Caki2 (cell line): Measurements from ENCODE around the gene SNX27. TPM values are rescaled to one million over a fixed set of nuclear protein-coding genes. Genes with fewer than 3 reads are reported as not detected.
"Not testable (repeated sequence)": the region's sequence is repeated elsewhere in the genome, so short reads cannot be mapped to it uniquely, and the experiment has no call there.

Experiments
- DNase-seq: peaks from one replicate; pipeline ENCODE4 v3.0.0-alpha.2; 2015; ENCODE audit warnings: low read depth
- in situ Hi-C: cut with HindIII; loops from 2 replicates; pipeline ENCODE4 v1.10.0; 2016; ENCODE audit warnings: low sequenced_read_pairs, low pct_unique_long_range_greater_than_20kb, mixed read lengths
- total RNA-seq: library from RNA; depleted of rRNA; stranded (reverse); fragments of >200 nt; shearing (Covaris generic); gene quantifications from 2 replicates; pipeline ENCODE4 v1.2.3, GENCODE V29; 2014; ENCODE audit warnings: low replicate concordance; rRNA removed

SNX27 gene
- total RNA-seq, 1 experiment from 2014 or later, result 32.6 TPM

- in situ Hi-C loops, result no loop called here
- DNase-seq, result no peak
Measured at GRCh38 chr1:151729966-151730291, 118.1 kb downstream of the SNX27 start.

DNA sequence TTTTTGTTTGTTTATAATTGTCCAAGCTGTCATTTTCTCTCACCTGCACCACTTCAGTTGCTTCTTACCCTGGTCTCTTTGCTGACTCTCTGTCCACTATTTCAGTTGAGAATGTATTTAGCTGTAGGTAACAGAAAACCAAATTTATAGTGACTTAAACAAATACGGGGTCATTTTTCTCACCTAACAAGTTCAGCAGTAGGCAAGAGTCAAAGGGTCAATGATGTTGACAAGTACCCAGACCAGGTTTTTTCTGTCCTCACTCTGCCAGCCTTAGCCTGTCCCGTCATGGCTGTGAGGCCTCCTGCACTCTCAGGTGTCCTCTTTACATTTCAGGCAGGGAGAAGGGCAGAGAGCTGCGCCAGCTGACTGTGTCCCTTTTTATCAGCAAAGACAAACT lies 121.3 kb downstream of the SNX27 start:
- no peak for DNase-seq
- in situ Hi-C loops, result no loop called here

DNA sequence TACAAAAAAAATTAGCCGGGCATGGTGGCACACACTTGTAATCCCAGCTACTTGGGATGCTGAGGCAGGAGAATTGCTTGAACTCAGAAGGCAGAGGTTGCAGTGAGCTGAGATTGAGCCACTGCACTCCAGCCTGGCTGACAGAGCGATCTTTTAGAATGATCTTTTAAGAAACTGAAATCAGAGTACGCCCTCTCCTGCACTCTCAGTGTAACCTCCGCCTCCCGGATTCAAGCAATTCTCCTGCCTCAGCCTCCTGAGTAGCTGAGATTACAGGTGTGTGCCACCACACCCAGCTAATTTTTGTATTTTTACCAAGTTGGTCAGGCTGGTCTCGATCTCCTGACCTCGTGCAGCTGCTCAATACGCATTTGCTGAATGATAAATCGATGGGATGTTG lies 122.1 kb downstream of the SNX27 start:
- DNase-seq, in situ Hi-C loops: not testable (repeated sequence)

DNA sequence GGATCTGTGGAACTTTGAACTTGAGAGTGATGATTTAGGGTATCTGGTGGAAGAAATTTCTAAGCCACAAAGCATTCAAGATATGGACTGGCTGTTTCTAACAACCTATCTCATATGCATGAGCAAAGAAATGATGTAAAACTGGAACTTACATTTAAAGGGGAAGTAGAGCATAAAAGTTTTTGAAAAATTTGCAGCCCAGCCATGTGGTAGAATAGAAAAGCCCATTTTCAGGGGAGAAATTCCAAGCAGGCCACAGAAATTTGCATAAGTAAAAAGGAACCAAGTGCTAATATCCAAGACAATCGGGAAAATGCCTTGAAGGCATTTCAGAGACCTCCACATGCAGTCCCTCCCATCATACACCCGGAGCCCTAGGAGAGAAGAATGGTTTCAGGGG lies 125.2 kb downstream of the SNX27 start:
- no peak for DNase-seq
- in situ Hi-C loops, result no loop called here

DNA sequence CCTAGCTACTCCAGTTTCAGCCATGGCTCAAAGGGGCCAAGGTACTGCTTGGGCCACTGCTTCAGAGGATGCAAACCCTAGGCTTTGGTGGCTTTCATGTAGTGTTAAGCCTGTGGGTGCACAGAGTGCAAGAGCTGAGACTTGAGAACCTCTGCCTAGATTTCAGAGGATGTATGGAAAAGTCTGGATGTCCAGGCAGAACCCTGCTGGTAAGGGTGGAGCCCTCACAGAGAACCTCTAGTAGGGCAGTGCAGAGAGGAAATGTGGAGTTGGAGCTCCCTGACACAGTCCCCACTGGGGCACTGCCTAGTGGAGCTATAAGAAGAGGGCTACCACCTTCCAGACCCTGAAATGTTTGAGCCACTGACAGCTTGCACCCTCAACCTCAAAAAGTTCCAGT lies 125.6 kb downstream of the SNX27 start:
- in situ Hi-C loops, result no loop called here
- DNase-seq, result no peak

GRCh38 chr1:151739590-151740355 lies 127.9 kb downstream of the SNX27 start:
- DNase-seq, result no peak
- in situ Hi-C loops, result no loop called here

DNA sequence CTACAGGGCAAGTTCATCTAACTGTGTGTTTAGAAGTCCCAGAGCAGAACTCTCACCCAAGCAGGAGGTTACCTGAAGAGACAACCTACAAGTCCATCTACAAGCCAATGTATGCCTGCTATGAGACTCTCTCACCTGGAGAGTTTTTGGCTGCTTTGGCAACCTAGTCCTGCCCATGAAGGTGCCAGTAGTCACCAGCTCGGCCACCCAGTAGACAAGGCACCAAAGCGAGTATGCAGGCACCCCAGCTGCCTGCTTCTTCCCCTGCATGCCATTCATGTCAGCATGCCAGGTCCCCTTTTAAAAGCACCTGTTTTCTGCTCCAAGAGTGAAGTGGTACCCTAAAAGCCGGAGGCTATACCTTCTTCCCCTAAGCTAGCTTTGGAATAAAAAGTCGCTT lies 129.7 kb downstream of the SNX27 start:
- no peak for DNase-seq
- in situ Hi-C loops, result no loop called here

Other genes starting within 250 kb of the SNX27 start
- gene SELENBP1, start 239.3 kb upstream of the SNX27 start, total RNA-seq, result not detected in 2 replicates
- gene PSMB4, start 212.5 kb upstream of the SNX27 start, total RNA-seq, result 428 and 572 TPM in 2 replicates
- gene POGZ, start 152.6 kb upstream of the SNX27 start, total RNA-seq, result 4.5 and 7.9 TPM in 2 replicates
- 0.03 and 0.61 TPM in 2 replicates for gene CGN, start 100.7 kb upstream of the SNX27 start, total RNA-seq
- gene TUFT1, start 71.7 kb upstream of the SNX27 start, total RNA-seq, result 4.2 and 5.8 TPM in 2 replicates
- not detected in 2 replicates for gene CELF3, start 104.8 kb downstream of the SNX27 start, total RNA-seq
- not detected in 2 replicates for gene RIIAD1, start 109.5 kb downstream of the SNX27 start, total RNA-seq
- 145 and 162 TPM in 2 replicates for gene MRPL9, start 151.4 kb downstream of the SNX27 start, total RNA-seq
- 5.6 and 9.1 TPM in 2 replicates for gene TDRKH, start 178.4 kb downstream of the SNX27 start, total RNA-seq
- not detected in 2 replicates for gene LINGO4, start 193.4 kb downstream of the SNX27 start, total RNA-seq
- gene RORC, start 219.8 kb downstream of the SNX27 start, total RNA-seq, result 0.24 and 3.3 TPM in 2 replicates
- gene C2CD4D, start 227.8 kb downstream of the SNX27 start, total RNA-seq, result not detected in 2 replicates
- not detected in 2 replicates for gene THEM5, start 241.7 kb downstream of the SNX27 start, total RNA-seq